ENCODE measurements around the gene LGALS7B. TPM values are rescaled to one million over a fixed set of nuclear protein-coding genes. Genes with fewer than 3 reads are reported as not detected.
"Not testable (repeated sequence)": the region's sequence is repeated elsewhere in the genome, so short reads cannot be mapped to it uniquely, and the experiment has no call there.

Gene LGALS7B
- polyA plus RNA-seq (2012; ENCODE audit: insufficient read depth, insufficient read length), result not detected

DNA sequence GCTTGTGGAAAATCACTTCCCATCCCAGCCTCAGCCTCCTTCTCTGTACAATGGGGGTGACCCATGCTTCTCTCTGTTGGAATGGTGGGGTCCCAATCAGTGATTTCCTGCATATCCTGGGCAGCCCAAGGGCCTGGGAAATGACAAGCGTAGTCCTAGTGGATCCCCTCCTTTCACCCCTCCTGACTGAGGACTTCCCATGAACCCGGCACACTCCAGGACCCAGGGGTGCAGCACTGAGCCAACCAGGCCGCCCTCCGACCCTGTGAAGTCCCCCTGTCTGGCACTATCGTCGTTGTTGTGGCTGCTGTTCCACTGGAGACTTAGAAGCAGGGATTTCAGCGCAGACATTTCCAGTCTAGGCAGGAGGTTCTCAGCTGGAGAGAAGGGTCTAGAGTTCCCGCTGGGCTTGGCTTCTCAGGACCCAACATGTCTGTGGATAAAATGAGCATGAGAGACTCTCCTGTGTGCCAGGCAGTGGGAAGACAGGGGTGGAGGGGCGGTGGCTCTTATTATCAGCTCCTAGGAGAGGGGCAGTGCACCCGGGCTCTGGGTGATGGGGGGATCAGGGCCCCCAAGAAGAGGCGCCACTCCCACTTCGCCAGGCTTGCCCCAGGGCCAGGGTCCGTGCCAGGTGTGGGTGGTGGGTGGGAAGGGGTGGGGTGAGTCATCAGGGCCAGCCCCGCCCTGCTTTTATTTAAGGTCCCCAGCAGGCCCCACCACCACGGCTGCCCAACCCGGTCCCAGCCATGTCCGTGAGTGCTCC is at the start of gene LGALS7B:
LGALS7B (plus strand) TSS at position 723 of the 766 bp plus-strand sequence; CDS start at position 750, 27 bp downstream.
- H3K4me3 ChIP-seq (ENCODE audit: low read length), result no peak within 1 kb of the TSS
- DNase-seq (ENCODE audit: low read depth, low spot score), result no peak

DNA sequence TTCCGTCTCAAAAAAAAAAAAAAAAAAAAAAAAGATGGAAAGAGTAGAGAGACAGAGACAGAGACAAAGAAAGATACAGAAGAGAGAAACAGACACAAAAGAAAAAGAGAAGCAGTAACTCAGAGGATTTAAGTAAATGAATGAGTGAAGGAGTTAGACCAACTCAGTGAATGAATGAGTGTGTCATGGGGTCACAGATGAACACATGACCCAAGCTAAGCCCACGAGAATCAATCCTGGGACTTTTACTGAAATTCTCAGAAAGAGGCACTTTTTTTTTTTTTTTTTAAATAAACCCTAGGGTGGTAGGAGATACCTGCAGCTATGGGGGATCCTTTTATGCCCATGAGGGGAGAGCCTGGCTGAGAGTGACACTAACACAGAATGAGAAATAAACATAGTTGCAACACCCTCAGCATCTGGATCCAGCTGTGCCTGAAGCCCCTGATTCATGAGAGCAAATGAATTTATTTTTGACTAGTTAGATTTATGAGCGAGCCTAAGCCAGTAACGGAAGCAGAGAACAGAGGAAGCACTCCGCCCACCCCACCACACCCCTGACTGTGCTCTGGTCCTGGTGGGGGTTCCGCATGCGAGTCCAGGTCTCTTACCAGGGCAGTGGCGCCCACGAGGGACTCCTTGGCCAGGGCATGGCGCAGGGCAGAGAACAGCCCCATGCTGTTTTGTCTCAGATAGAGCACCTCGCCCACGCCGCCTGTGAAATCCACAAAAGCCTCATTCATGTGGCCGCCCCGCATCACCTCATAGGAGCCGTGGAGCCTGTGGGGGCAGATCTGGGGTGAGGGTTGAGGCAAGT is 49.4 kb upstream of the LGALS7B start:
- no peak for DNase-seq (ENCODE audit: low read depth, low spot score)

DNA sequence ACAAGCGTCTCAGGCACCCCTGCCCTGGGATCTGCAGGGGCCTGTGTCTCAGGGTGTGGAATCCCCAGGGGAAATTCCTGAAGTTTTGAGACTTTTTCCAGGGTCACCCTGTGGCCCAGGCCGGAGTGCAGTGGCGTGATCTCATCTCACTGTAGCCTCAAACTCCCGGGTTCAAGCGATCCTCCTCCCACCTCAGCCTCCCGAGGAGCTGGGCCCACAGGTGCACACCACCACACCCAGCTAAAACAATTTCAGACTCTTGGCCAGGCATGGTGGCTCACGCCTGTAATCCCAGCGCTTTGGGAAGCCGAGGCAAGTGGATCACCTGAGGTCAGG is 48.8 kb upstream of the LGALS7B start:
- no peak for DNase-seq (ENCODE audit: low read depth, low spot score)
- no peak overlapping the region for H3K4me3 ChIP-seq (ENCODE audit: low read length)

More for the DNA sequence above, 49.4 kb upstream of the LGALS7B start:
- no peak overlapping the region for H3K4me3 ChIP-seq (ENCODE audit: low read length)

DNA sequence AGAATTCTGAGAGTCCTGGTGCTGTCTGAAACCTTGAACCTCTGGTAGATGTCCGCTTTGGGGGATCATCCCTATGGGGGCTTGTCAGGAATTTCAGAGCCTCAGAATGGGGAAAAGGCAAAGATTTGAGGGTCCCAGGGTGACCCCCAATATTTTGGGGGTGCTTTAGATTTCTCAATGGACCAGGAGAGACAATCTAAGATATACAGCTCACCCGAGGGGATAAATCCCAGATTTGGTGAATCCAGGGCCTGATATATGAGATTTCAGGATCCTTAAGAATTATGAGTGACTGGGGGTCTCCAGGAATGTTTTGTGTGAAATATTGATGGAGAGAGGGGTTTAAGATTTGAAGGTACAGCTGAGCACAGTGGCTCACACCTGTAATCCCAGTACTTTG is 48.1 kb upstream of the LGALS7B start:
- H3K4me3 ChIP-seq (ENCODE audit: low read length), result no peak overlapping the region
- DNase-seq (ENCODE audit: low read depth, low spot score), result no peak

DNA sequence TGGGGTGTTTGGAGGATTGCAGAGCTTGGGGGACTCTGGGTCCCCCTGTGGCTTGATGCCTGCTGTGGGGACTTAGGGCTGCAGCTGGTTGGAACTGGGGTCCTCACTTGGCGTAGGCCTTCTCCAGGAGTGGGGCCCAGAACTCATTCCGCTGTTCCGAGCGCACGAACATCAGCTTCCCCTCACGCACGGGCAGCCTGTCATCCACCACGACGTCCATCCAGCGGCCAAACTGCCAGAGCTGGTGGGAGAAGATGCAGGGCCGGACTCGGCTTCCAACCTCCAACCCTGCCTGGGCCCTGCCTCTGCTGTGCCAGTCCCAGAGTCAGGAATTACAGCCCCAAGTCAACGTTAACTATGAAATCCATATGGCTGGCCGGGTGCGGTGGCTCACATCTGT is 47.3 kb upstream of the LGALS7B start:
- DNase-seq (ENCODE audit: low read depth, low spot score), result no peak
- no peak overlapping the region for H3K4me3 ChIP-seq (ENCODE audit: low read length)

DNA sequence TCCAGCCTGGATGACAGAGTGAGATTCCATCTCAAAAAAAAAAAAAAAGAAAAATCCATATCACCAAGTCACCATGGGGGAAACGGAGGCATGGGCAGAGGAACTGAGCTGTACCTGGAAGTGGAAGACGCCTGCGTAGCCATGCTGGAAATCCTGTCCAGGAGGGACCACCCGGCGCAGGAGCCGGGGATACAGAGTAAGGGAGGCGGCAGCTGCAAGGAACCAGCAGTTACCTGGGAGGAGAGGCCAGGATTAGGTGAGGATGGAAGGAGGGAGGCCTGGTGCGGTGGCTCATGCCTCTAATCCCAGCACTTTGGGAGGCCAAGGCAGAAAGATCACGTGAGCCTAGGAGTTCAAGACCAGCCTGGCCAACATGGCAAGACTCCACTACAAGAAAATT is 46.7 kb upstream of the LGALS7B start:
- DNase-seq (ENCODE audit: low read depth, low spot score), result no peak
- H3K4me3 ChIP-seq (ENCODE audit: low read length), result no peak overlapping the region

DNA sequence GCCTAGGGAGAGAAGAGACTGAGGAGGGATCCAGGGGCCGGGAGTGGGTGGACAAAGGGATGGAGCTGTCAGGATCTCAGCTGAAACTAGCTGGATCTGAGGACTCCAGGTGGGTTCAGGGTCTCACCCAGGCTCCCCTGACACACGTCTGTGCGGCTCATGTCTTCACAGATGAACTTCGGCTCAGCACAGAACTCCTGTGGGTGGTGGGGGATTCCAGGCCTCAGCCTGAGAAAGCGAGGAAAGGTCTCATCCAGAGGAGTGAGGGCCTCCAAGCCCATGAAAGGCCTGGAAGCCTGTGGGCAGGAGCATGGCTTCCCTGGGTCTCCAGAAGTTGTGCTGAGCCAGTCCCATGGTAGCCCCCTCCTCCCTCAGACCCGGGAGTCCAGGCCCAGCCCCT is 46.1 kb upstream of the LGALS7B start:
- DNase-seq (ENCODE audit: low read depth, low spot score), result no peak
- no peak overlapping the region for H3K4me3 ChIP-seq (ENCODE audit: low read length)

DNA sequence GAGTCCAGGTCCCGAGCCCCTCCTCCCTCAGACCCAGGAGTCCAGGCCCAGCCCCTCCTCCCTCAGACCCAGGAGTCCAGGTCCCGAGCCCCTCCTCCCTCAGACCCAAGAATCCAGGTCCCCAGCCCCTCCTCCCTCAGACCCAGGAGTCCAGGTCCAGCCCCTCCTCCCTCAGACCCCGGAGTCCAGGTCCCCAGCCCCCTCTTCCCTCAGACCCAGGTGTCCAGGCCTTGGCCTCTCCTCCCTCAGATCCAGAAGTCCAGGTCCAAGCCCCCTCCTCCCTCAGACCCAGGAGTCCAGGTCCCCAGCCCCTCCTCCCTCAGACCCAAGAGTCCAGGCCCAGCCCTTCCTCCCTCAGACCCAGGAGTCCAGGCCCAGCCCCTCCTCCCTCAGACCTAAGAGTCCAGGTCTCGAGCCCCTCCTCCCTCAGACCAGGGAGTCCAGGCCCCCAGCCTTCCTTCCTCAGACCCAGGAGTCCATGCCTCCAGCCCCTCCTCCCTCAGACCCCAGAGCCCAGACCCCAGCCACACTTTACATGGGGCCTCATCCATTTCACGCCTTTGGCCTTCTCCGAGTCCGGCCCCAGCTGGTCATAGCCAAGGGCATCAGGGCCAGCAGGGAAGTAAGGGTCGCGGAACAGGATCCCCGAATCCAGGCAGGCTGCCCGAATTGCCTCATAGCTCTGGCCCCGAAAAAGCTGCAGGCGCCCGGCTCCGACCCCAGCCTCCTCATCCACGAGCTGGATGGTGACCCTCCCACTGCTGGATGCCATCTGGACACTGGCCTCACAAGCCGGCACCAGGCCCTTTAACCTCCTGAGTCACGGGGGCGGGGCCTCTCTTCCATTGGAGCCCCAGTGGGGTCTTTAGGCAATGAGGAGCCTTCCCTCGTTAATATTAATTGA is 45.4 kb upstream of the LGALS7B start:
- H3K4me3 ChIP-seq (ENCODE audit: low read length), result no peak overlapping the region
- no peak for DNase-seq (ENCODE audit: low read depth, low spot score)

DNA sequence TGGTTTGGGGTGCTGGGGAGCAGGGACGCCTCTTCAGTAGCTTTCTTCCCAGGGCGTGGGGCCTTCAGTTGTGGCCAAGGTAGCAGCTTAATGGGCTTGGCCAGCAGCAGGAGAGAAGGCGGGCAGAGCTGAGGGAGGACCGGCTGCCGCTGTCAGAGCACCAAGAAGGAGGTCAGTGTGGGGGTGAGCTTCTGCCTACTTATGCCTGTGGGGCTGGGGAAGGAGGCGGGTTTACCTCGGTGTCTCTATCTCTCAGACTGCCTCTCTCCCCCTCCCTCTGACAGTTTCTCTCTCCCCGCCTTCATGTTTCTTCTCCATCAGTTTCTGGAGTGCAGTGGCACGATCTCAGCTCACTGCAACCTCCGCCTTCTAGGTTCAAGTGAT is 44.7 kb upstream of the LGALS7B start, which contains the start of gene CAPN12:
CAPN12 (minus strand) TSS at position 177 of the 384 bp plus-strand sequence. CDS start 309 bp downstream, outside the sequence.
- DNase-seq (ENCODE audit: low read depth, low spot score), result no peak
- H3K4me3 ChIP-seq (ENCODE audit: low read length), result no peak within 1 kb of the TSS

DNA sequence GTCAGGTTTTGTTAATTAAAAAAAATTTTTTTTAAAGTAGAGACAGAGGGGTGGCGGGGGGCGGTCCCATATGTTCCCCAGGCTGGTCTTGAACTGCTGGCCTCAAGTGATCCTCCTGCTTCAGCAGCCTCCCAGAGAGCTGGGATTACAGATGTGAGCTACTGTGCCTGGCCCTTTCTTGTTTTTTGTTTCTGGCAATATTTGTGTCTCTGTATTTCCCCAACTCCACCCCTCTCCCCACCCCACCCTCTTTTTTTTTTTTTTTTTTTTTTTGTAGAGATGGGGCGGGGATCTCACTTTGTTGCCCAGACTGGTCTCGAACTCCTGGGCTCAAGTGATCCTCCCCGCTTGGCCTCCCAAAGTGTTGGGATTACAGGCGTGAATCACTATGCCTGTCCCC is 44.1 kb upstream of the LGALS7B start:
- DNase-seq (ENCODE audit: low read depth, low spot score), result no peak
- no peak overlapping the region for H3K4me3 ChIP-seq (ENCODE audit: low read length)

DNA sequence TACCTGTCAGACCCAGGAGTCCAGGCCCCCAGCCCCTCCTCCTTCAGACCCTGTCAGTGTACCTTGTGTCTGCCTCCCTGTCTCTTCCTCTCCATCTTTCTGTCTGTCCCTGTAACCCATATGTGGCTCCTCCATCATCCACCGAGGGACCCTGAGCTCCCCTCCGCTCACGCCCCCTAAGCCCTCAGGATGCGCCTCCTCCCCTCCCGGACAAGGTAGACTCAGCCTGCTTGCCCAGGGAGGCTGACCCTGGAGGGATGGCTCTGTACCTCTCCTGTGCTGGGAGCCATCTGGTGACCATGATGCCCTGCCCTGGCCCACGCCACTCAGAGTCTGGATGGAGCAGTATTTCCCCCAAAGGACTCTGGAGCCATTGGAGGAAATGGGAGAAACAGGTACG is 43.7 kb upstream of the LGALS7B start:
- DNase-seq (ENCODE audit: low read depth, low spot score), result no peak
- no peak overlapping the region for H3K4me3 ChIP-seq (ENCODE audit: low read length)

DNA sequence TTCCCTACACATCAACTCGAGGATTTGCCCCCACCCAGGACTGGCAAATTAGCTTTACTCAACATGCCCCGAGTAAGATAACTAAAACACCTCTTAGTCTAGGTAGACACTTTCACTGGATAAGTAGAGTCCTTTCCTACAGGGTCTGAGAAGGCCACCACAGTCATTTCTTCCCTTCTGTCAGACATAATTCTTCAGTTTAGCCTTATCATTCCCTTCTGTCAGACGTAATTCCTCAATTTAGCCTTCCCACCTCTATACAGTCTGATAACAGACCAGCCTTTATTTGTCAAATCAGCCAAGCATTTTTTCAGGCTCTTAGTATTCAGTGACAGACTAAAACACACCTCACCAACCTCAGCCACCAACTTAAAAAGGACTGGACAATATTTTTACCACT is 35.2 kb upstream of the LGALS7B start:
- not testable (repeated sequence) for H3K4me3 ChIP-seq (ENCODE audit: low read length); DNase-seq (ENCODE audit: low read depth, low spot score)

DNA sequence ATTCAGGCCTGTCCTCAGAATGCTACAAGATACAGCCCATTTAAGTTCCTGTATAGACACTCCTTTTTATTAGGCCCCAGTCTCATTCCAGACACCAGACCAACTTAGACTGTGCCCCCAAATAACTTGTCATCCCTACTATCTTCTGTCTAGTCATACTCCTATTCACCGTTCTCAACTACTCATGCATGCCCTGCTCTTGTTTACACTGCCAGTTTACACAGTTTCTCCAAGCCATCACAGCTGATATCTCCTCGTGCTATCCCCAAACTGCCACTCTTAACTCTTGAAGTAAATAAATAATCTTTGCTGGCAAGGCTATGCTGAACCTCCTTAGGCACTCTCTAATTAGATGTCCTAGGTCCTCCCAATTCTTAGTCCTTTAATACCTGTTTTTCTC is 34.8 kb upstream of the LGALS7B start:
- not testable (repeated sequence) for DNase-seq (ENCODE audit: low read depth, low spot score); H3K4me3 ChIP-seq (ENCODE audit: low read length)

DNA sequence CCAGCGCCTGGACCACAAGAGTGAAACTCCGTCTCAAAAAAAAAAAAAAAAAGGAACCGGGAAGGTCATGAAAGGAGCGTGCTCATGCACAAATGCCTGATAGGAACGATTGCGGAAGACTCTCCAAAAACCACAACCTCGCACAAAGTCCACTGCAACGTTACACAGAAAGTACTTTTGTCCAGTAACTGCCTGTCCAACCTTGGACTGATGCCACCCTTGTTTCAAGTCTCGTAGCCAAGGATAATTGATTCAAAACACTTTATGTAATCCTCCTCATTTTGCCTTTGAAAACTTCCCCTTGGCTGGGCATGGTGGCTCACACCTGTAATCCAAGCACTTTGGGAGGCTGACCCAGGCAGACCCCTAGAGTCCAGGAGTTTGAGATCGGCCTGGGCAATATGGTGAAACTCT is 29.4 kb upstream of the LGALS7B start:
- no peak for DNase-seq (ENCODE audit: low read depth, low spot score)
- no peak overlapping the region for H3K4me3 ChIP-seq (ENCODE audit: low read length)

DNA sequence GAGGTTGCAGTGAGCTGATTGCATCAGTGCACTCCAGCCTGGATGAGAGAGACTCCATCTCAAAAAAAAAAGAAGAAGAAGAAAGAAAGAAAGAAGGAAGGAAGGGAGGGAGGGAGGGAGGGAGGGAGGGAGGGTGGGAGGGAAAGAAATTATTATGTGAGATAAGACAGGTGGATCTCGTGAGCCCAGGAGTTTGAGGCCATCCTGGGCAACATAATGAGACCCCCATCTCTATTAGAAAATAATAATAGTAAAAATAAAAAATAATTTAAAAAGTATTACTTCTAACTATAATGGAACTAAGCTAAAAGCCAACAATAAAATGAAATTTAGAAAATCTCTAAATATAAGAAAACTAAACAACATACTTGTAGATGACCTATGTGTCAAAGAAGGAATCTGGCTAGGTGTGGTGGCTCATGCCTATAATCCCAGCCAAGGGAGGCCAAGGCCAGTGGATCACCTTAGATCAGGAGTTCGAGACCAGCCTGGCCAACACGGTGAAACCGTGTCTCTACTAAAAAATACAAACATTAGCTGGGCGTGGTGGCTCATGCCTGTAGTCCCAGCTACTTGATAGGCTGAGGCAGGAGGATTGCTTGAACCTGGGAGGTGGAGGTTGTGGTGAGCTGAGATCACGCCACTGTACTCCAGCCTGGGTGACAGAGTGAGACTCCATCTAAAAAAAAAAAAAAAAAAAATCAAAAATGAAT is 28.0 kb upstream of the LGALS7B start:
- H3K4me3 ChIP-seq (ENCODE audit: low read length); DNase-seq (ENCODE audit: low read depth, low spot score): not testable (repeated sequence)

DNA sequence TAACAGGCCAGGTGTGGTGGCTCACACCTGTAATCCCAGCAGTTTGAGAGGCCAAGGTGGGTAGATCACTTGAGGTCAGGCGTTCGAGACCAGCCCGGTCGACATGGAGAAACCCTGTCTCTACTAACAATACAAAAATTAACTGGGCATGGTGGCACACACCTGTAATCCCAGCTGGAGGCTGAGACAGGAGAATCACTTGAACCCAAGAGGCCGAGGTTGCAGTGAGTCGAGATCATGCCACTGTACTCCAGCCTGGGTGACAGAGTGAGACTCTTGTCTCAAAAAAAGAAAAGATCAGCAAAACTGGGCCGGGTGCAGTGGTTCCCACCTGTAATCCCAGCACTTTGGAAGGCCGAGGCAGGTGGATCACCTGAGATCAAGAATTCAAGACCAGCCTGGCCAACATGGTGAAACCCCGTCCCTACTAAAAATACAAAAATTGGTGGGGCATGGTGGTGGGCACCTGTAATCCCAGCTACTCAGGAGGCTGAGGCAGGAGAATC is 27.1 kb upstream of the LGALS7B start:
- not testable (repeated sequence) for DNase-seq (ENCODE audit: low read depth, low spot score); H3K4me3 ChIP-seq (ENCODE audit: low read length)

DNA sequence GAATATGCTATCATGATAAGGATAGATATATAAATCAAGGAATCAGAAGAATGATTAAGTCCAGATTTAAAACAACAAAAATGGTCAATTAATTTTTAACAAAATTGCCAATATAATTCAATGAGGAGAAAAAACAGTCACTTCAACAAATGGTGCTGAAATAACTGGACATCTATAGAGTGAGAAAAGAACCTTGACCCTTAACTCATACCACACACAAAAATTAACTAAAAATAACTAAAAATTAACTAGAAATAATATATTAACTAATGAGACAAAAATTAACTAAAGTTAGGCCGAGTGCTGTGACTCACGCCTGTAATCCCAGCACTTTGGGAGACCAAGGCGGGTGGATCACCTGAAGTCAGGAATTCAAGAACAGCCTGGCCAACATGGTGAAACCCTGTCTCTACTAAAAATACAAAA is 25.2 kb upstream of the LGALS7B start:
- H3K4me3 ChIP-seq (ENCODE audit: low read length), result no peak overlapping the region
- DNase-seq (ENCODE audit: low read depth, low spot score), result no peak

DNA sequence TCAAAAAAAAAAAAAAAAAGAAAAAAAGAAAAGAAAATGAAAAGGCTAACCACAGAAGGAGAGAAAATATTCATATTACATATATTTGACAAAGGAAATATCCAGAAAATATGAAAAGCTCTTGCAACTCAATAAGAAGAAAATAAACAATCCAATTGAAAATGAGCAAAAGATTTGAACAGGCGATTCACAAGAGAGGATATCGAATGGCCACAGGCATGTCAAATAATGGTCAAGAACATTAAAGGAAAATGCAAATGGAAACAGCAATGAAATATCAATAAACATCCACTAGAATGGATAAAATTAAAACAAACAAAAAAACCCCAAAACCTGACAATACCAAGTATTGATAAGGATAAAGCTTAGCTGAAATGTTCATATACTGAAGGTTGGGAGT is 23.8 kb upstream of the LGALS7B start:
- no peak overlapping the region for H3K4me3 ChIP-seq (ENCODE audit: low read length)
- no peak for DNase-seq (ENCODE audit: low read depth, low spot score)
